EL (cell line): ENCODE data around the gene FGF22.
A peak's percentile ranks its signal among the peaks of the same experiment; 100 is the strongest.
"Not testable (repeated sequence)": the region's sequence is repeated elsewhere in the genome, so short reads cannot be mapped to it uniquely, and the experiment has no call there.

Source experiments
- DNase-seq: peaks from one replicate; pipeline ENCODE4 v3.0.0-alpha.2; 2016

The FGF22 gene

DNA sequence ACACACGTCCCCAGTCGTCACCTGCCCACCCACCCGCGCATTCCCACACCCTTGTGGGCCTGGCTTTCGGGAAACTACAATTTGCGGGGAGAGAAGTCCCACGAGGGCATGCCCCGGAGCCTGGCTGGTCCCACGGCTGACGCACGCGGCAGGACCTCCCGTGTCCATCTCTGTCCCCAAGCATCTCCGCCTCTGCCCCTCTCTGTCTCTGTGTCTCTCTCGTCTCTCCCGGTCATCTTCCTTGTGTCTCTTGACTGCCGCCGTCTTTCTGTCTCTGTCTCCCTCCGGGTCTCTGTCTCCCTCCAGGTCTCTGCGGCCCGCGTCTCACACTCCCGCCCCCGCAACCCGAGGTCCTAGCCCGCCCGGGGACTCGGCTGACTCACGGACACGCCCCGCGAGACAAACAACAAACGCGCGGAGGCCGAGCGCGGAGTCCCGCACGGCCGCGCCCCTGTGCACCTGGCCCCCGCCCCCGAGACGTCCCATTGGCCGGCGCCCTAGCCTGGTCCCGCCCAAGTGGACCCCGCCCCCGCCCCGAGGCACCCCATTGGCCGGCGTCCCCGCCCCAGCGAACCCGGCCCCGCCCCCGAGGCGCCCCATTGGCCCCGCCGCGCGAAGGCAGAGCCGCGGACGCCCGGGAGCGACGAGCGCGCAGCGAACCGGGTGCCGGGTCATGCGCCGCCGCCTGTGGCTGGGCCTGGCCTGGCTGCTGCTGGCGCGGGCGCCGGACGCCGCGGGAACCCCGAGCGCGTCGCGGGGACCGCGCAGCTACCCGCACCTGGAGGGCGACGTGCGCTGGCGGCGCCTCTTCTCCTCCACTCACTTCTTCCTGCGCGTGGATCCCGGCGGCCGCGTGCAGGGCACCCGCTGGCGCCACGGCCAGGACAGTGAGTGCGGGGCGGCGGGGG lies at the start of gene FGF22:
Gene FGF22, plus strand, starts transcription at position 627 of the 908 bp plus-strand sequence. Its CDS starts 47 bp downstream, at position 674.
- DNase-seq = peak; percentile 89

DNA sequence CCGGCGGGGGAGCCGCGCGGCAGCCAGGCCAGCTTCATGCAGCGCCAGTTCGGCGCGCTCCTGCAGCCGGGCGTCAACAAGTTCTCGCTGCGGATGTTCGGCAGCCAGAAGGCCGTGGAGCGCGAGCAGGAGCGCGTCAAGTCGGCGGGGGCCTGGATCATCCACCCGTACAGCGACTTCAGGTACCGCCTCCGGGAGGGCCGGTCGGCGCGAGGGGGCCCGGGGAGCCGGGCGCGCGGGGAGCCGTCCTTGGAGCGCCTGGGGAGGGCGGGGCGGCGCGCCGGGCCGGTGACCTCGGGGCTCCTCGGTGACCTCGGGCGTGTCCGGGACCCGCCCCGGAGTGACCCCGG lies 49.3 kb upstream of the FGF22 start:
- DNase-seq = peak; percentile 40

DNA sequence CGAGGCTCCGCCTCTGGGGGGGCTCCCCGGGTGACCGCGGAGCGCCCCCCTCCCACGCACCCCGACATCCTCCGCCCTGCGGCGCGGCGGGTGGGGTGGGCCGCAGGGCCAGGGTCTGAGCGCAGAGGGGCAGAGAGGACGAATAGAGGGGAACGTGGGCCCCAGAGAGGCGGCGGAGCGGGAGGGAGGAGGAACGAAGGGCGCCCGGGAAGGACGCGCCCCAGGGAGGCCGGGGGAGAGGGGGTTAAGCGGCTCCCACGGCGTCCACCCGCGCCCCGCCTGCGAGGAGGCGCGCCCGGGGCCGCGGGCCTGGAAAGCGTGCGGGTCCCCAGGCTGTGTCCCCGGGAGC lies 49.0 kb upstream of the FGF22 start:
- no peak for DNase-seq

DNA sequence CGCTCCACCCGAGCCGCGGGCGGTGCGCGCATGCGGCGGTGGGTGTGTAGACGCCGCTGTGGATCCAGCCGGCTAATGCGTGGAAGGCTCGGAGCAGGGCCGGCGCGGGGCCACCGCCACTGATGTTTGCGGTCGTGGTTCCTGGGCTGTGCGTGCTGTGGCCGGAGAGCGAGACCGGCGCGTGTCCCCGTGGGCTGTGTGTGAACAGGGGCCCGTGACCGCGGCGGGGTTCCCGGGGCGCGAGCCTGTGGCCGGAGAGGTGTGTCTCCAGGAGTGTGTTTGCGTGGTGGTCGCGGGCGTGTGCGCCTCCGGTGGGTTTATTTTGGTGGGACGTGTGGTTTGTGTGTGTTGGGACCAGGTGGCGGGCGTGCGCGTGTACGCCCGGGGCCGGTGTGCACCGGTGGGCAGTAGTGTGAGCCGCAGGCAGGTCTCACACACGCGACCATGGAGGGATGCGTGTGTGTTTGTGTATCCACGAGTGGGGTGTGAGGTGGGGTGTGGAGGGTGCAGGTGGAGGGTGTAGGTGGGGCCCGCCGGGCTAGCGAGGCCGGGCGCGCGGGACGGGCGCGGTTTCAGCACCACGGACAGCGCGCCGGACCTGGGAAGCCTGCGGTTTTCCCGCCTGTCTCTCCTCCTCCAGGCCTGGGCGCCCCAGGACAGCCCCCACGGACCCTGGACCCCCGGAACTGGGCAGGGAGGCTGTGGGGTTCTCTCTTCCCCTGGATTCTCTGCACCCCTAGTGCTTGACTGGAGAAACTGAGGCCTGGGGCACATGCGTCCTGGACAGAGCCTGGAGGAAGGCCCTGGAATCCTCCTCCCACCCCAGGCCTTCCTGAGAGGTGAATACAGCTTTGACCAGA lies 48.4 kb upstream of the FGF22 start:
- DNase-seq = no peak

DNA sequence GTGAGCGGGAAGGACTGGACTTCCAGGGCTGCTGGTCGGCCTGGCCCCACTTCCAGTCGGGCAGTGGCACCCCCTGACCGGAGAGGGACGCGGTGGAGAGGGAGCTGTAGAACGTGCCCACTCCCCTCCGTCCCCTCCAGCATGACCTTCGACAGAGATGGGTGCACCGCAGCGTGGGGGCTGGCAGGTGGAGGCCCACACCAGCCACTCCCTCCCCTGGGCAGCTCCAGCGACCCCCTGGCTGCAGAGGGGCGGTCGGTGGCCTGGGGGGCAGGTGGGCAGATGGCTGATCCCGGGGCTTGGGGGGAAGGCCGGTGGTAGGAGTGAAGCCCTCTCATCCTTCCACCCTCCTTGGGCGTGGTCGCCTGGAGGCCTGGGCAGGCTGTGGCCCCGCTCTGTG lies 47.6 kb upstream of the FGF22 start:
- no peak for DNase-seq

DNA sequence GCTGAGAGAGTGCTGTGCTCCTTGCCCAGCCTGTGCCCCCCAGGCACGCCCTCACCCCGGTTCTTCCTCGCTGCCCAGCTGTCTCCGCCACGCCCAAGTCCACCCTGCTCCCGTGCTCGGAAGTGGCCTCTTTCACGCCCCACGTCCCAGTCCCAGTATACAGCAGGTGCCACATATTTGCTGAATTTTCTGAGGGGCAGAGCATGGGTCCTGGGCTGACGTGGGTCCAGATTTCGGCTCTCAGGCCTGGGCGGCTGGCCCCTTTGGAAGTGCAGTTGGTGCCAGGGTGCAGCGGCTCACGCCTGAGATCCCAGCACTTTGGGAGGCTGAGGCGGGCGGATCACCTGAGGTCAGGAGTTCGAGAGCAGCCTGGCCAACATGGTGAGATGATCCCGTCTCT lies 46.6 kb upstream of the FGF22 start:
- DNase-seq = no peak

DNA sequence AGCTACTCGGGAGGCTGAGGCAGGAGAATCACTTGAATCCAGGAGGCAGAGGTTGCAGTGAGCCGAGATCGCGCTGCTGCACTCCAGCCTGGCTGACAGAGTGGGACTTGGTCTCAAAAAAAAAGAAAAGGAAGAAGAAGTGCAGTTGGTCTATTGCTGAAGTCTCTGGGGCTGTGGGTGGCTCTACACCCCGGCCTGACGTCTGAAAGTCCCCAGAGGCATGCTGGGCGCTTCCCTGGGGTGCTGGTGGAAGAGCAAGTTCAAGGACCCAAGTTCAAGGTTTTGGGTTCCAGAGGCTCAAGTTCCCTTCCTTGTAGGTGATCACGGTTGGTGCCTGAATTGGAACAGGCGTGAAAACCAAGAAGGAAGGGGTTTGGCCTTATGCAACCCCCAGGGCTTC lies 46.2 kb upstream of the FGF22 start:
- no peak for DNase-seq

DNA sequence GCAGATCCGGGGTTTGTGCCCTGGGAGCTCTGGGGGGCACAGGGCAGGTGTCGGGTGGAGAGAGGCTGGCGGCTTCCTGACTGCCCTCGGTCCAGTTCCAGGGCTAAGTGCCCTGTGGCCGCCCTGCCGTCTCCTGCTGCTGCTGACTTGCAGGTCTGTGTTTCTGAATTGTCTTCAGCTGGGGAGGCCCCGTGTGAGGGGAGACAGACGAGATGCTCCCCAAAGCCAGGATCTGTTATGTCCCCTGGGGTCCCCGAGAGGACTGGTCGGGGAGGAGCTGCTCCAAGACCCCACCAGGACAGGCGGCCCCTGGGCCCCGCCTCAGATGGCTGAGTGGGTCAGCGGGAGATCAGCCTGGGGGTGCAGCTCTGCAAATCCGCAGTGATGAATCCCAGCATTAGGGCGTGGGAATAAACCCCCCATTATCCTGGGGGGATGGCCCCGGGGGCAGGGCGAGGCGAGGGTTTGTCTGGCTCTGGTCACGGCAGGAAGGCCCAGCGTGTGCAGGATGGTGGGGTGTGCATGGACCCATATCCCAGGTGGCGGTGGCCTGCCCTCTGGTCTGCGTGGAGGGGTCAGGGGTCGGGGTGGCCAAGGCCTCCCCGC lies 45.3 kb upstream of the FGF22 start:
- DNase-seq = no peak

DNA sequence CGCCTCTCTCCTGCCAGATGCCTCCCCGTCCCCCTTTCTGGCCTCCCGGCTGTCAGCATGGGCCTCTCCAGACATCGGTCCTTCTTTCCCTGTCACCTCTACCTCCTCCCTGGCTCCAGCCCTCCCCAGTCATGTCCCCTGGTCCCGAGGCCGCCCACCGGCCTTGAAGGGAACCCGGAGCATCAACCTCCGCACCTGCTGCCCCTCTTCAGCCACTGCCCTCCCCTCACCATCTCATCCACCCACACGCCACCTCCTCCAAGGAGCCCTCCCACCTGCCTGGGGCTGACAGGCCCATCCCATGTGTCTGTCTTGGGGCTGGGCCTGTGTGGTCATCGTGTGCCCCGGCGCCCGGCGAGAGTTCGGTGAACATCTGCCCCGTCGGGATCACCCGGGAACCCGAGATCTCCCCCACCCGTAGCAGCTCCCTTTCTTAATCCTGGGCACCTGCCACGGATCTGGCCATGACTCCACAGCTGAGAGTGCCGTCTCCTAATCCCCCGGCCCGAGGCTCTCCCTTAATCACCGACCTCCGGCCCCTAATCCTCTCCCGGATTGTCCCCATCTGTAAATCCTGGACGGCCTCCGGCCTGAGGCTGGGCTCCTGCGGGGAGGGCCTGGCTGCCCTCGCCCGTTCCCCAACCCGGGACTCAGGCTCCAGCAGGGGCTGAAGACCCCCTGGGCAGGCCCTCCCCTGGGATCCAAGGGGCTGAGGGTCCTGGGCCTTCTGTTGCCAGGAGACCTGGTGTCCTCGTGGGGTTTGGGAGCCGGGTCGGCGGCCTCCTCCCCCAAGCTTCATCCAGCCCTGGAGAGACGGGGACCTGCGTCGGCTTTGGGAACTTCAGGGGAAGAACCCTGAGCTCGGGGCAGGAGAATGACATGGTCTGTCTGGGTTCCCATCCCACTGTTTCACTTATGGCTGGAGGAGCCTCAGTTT lies 44.1 kb upstream of the FGF22 start:
- no peak for DNase-seq

DNA sequence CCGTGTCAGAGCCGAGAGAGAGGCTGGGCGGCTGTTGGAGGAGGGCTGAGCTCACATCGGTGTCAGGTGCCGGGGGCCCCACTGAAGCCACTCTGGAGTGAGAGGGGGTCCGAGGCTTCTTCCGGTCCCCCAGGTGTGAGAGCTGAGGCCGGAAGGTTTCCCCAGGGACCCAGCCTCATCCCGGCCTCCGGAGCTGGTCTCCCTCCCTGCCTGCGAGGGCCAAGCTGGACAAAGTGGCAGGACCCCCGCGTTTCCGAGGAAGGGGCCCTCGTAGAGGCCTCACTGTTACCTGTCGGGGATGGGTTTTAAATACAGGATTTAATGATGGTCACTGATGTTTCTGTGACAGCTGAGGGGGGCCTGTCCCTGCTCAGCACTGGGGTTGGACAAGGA lies 43.4 kb upstream of the FGF22 start:
- no peak for DNase-seq

DNA sequence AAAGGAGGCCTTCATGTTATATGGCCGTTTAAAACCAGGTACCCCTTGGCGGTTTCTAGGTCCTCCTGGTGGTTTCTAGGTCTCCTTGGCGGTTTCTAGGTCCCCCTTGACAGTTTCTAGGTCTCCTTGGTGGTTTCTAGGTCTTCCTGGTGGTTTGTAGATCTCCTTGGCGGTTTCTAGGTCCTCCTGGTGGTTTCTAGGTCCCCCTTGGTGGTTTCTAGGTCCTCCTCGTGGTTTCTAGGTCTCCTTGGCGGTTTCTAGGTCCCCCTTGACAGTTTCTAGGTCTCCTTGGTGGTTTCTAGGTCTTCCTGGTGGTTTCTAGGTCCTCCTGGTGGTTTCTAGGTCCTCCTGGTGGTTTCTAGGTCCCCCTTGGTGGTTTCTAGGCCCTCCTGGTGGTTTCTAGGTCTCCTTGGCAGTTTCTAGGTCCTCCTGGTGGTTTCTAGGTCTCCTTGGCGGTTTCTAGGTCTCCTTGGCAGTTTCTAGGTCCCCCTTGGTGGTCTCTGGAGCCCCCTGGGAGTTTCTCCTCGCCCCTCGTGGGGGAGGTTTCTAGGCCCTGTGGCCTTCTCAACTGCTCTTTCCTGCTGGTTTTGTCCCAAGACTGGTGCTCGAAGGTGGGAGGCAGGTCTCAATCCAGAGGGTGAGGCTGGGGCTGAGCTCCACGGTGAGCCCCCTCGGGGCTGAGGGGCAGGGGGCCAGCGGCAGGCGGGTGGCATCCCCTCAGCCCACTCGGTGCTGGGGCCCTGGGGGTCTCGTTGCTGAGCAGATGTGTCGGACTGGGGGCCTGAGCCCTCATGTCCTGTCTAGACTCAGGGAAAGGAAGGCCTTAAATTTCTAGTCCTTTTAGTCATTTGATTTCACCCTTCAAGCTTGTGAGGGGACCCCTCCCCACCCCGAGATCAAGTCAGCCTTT lies 42.0 kb upstream of the FGF22 start:
- no peak for DNase-seq

DNA sequence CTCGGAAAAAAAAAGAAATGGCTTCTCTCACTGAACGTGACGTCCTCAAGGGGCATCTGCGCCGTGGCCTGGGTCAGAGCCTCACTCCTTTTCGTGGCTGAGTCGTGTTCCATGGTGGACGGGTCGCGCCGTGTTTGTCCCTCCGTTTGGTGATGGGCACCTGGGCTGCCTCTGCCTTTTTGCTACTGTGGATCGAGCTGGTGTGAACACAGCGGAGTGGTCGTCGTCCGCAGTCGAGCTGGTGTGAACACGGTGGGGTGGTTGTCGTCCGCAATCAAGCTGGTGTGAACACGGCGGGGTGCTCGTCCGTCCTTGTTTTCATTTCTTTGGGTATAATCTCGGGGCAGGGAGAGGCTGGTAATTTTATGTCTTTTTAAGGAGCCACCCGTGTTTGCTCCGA lies 38.4 kb upstream of the FGF22 start:
- no peak for DNase-seq

DNA sequence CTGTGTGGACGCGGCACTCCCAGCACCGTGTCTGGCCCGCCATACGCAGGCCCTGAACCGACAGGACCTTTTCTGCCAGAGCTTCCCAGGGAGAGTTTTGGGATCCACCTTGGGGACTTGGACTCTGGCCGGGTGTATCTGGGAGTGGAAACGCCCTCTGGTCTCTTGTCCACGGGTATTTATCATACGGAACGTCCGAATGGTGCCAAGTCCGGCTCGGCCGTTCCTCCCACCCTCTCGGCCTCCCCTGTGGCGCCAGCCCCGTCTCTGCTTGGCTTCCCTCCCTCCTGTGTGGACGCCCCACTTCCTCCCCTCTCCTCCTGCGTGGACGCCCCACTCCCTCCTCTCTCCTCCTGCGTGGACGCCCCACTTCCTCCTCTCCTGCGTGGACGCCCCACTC lies 37.9 kb upstream of the FGF22 start:
- no peak for DNase-seq

DNA sequence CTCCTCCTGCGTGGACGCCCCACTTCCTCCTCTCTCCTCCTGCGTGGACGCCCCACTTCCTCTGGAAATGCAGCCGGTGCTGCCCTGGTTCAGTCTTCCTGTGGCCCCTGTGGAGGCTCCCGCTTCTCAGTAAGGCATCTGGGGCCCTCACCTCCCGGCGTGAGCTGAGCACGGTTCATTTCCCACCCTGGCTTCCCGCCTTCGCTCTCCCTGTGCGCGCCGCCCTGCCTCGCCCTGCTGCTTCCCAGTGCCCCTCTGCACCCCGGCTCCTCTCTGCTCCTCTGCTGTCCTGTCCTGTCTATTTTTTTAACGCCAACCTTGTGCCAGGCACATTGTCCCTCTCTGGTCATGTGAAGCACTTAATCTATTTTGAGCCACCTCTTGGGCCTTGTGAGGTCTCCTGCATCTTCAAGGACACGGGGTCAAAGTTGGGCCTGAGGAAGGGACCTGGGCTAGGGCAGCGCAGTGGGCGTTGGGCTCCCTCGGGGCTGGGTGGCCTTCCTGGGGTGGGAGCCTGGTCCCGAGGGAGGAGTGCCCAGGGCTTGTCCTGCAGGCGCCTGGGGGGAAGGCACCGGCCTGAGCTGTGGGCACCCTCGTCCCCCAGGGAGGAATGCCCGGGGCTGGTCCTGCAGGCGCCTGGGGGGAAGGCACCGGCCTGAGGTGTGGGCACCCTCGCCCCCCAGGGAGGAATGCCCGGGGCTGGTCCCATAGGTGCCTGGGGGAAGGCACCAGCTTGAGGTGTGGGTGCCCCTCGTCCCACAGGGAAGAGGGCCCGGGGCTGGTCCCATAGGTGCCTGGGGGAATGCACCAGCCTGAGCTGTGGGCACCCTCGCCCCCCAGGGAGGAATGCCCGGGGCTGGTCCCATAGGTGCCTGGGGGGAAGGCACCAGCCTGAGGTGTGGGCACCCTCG lies 37.0 kb upstream of the FGF22 start:
- DNase-seq = no peak

DNA sequence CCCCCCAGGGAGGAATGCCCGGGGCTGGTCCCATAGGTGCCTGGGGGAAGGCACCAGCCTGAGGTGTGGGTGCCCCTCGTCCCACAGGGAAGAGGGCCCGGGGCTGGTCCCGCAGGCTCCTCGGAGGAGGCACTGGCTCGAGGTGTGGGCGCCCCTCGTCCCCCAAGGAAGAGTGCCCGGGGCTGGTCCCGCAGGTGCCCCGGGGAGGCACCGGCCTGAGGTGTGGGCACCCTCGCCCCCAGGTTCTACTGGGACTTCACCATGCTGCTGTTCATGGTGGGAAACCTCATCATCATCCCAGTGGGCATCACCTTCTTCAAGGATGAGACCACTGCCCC lies 36.4 kb upstream of the FGF22 start:
- not testable (repeated sequence) for DNase-seq

DNA sequence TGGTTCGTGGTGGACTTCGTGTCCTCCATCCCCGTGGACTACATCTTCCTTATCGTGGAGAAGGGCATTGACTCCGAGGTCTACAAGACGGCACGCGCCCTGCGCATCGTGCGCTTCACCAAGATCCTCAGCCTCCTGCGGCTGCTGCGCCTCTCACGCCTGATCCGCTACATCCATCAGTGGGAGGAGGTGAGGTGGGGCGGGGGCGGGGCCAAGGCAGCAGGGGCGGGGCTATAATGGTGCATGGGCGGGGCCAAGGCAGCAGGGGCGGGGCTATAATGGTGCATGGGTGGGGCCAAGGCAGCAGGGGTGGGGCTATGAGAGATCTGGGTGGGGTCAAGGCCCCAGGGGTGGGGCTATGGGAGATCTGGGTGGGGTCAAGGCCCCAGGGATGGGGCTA lies 35.9 kb upstream of the FGF22 start:
- DNase-seq = not testable (repeated sequence)

DNA sequence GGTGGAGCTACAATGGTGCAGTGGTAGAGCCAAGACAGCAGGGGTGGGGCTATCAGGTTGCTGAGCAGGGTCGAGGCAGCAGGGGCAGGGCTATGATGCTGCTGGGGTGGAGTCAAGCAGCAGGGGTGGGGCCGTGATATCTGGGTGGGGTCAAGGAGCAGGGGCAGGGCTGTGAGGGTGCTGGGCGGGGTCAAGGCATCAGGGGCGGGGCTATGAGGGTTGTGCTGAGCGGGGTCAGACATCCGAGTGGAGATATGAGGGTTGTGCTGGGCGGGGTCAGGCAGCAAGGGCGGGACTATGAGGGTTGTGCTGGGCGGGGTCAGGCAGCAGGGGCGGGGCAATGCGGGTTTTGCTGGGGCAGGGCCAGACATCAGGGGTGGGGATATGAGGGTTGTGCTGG lies 35.3 kb upstream of the FGF22 start:
- no peak for DNase-seq

DNA sequence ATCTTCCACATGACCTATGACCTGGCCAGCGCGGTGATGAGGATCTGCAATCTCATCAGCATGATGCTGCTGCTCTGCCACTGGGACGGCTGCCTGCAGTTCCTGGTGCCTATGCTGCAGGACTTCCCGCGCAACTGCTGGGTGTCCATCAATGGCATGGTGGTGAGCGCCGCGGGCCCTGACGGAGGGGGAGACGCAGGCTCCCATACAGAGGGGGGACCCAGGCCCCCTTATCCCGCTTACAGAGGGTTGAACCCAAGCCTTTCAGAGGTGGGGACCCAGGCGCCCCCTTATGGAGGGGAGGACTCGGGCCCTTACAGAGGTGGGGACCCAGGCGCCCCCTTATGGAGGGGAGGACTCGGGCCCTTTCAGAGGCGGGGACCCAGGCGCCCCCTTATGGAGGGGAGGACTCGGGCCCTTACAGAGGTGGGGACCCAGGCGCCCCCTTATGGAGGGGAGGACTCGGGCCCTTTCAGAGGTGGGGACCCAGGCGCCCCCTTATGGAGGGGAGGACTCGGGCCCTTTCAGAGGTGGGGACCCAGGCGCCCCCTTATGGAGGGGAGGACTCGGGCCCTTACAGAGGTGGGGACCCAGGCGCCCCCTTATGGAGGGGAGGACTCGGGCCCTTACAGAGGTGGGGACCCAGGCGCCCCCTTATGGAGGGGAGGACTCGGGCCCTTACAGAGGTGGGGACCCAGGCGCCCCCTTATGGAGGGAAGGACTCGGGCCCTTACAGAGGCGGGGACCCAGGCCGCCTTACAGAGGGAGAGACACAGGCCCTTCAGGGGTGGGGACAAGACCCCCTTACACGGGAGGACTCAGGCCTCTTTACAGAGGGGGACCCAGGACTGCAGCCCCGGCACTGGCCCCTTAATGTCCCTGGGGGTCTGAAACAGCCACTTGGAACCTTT lies 34.4 kb upstream of the FGF22 start:
- DNase-seq = not testable (repeated sequence)
